Neural progenitor cell (in vitro differentiated cells): ENCODE measurements around the gene VILL. TPM values are rescaled to one million over a fixed set of nuclear protein-coding genes. Genes with fewer than 3 reads are reported as not detected.

Experiments used
- DNase-seq: peaks from one replicate; pipeline ENCODE4 v3.0.0-alpha.2; 2016; ENCODE audit warnings: low spot score
- H2AFZ ChIP-seq: fragments of 200-600 bp; sonication (generic); replicated peaks from 2 replicates; pipeline ENCODE4 v1.6.1; 2016; ENCODE audit warnings: antibody characterized with exemption
- H3F3A ChIP-seq: fragments of 200-600 bp; sonication (generic); 2 replicates; pipeline ENCODE4 v1.6.1; 2016; ENCODE audit warnings: antibody characterized with exemption, low read depth
- H3K27ac ChIP-seq: fragments of 200-600 bp; sonication (generic); 2 replicates; pipeline ENCODE4 v1.5.1; 2016; ENCODE audit warnings: mild to moderate bottlenecking
- H3K27me3 ChIP-seq: fragments of 200-600 bp; sonication (generic); 2 replicates; pipeline ENCODE4 v1.6.1; 2016; ENCODE audit warnings: mild to moderate bottlenecking, moderate library complexity
- H3K36me3 ChIP-seq: fragments of 200-600 bp; sonication (generic); 2 replicates; pipeline ENCODE4 v1.5.1; 2016
- H3K4me1 ChIP-seq: fragments of 200-600 bp; sonication (generic); 2 replicates; pipeline ENCODE4 v1.6.1; 2016; ENCODE audit warnings: mixed run types
- H3K4me2 ChIP-seq: fragments of 200-600 bp; sonication (generic); 2 replicates; pipeline ENCODE4 v1.6.1; 2016
- H3K4me3 ChIP-seq: fragments of 200-600 bp; sonication (generic); 2 replicates; pipeline ENCODE4 v1.5.1; 2016
- H3K79me2 ChIP-seq: fragments of 200-600 bp; sonication (generic); 2 replicates; pipeline ENCODE4 v1.6.1; 2016; ENCODE audit warnings: low read depth
- H3K9ac ChIP-seq: fragments of 200-600 bp; sonication (generic); 2 replicates; pipeline ENCODE4 v1.6.1; 2016
- H3K9me3 ChIP-seq: fragments of 200-600 bp; sonication (generic); 2 replicates; pipeline ENCODE4 v1.5.1; 2016; ENCODE audit warnings: low read depth
- H4K20me1 ChIP-seq: fragments of 200-600 bp; sonication (generic); 2 replicates; pipeline ENCODE4 v1.6.1; 2016; ENCODE audit warnings: low read depth
- H3K27ac Mint-ChIP-seq: 3 replicates; pipeline ENCODE4 v1.8.0; 2021; ENCODE audit warnings: mixed read lengths
- H3K27me3 Mint-ChIP-seq: 2 replicates; pipeline ENCODE4 v1.8.0; 2022; ENCODE audit warnings: low read depth, mild to moderate bottlenecking, inconsistent platforms, moderate library complexity, mixed read lengths; ENCODE audit not compliant: insufficient read depth
- H3K36me3 Mint-ChIP-seq: 3 replicates; pipeline ENCODE4 v1.8.0; 2021; ENCODE audit warnings: mixed read lengths
- H3K4me1 Mint-ChIP-seq: 3 replicates; pipeline ENCODE4 v1.8.0; 2021; ENCODE audit warnings: mixed read lengths
- H3K4me3 Mint-ChIP-seq: 3 replicates; pipeline ENCODE4 v1.8.0; 2021; ENCODE audit warnings: mild to moderate bottlenecking, moderate library complexity, mixed read lengths
- H3K9me3 Mint-ChIP-seq: 3 replicates; pipeline ENCODE4 v1.8.0; 2020; ENCODE audit warnings: mixed read lengths
- EZH2 ChIP-seq: fragments of 200-600 bp; sonication (generic); IDR thresholded peaks from 2 replicates; pipeline ENCODE4 v1.6.1; 2017; ENCODE audit warnings: antibody characterized with exemption, mild to moderate bottlenecking, moderate library complexity
- EZH2phosphoT487 ChIP-seq: fragments of 200-600 bp; sonication (generic); IDR thresholded peaks from 2 replicates; pipeline ENCODE4 v1.6.1; 2017; ENCODE audit warnings: antibody characterized with exemption
- total RNA-seq: library from RNA; depleted of rRNA; stranded (reverse); fragments of >200 nt; gene quantifications from 2 replicates; pipeline ENCODE4 v1.2.3, GENCODE V29; 2015; ENCODE audit warnings: low replicate concordance
- TF ChIP-seq, protein P1 (sequence below): fragments of 200-600 bp; sonication (generic); IDR thresholded peaks from 2 replicates; pipeline ENCODE4 v1.5.1; 2017; ENCODE audit warnings: antibody characterized with exemption, mild to moderate bottlenecking

Gene VILL
- total RNA-seq, 1 donor from 2014 or later: 4.9 TPM

DNA sequence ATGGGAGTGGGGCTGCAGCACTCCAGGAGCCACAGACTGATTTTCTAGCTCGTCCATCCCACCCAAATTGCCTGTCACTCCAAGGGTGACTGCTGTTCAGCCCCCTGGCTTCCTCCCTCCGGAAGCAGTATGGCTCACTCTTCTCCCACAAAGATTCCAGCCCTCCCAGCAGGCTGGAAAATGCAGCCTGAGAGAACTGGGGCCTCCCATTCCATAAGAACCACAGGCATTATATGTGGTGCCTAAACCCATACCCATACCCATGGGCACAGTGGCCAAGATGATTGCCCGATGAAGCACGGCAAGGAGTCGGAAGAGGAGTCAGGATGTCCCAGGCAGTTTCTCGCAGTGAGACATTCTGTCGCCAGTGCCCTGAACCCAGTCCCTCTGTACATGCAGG is 6.0 kb upstream of the VILL start:
- TF ChIP-seq, protein P1, sequence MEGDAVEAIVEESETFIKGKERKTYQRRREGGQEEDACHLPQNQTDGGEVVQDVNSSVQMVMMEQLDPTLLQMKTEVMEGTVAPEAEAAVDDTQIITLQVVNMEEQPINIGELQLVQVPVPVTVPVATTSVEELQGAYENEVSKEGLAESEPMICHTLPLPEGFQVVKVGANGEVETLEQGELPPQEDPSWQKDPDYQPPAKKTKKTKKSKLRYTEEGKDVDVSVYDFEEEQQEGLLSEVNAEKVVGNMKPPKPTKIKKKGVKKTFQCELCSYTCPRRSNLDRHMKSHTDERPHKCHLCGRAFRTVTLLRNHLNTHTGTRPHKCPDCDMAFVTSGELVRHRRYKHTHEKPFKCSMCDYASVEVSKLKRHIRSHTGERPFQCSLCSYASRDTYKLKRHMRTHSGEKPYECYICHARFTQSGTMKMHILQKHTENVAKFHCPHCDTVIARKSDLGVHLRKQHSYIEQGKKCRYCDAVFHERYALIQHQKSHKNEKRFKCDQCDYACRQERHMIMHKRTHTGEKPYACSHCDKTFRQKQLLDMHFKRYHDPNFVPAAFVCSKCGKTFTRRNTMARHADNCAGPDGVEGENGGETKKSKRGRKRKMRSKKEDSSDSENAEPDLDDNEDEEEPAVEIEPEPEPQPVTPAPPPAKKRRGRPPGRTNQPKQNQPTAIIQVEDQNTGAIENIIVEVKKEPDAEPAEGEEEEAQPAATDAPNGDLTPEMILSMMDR: no peak
- TF ChIP-seq EZH2phosphoT487 (no peak), EZH2 (no peak)
- no peak overlapping the region for H3K27ac Mint-ChIP-seq
- no peak for DNase-seq

DNA sequence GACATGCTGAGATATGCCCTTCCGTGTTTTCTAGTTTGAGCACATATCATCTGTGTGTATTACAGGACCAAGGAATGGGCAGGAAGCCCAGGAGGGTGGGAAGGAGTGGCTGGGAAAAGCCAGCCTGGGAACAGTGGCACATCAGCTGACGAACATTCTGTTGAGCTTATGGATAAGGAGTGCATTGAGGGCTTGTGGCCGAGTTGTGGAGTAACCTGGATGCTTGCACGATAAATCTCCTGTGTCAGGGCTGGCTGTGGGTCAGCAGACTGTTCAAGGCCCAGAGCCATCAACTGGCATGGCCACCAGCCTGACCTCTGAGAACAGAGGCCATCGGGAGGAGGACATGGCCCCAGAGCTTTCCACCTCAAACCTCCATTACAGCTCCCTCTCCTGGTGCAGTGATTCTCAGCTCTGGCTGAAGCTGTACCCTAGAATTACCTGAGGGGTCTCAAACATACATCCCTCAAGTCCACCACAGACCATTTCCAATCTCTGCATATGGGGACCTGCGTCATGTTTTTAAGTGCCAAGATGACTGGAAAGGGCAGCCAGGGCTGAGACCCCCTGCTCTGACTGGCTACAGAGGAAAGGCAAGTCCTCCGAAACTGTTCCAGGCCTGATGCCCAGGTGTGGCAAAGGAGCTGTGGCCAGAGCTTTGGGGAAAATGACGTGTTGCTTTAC is 4.8 kb upstream of the VILL start:
- Histone ChIP-seq H3F3A (no peaks in the 10 kb centered on the region), H3K9me3 (no peaks in the 10 kb centered on the region), H3K4me2 (no peak overlapping the region), H3K27ac (no peak overlapping the region), H4K20me1 (no peaks in the 10 kb centered on the region), H3K9ac (no peak overlapping the region), H3K79me2 (no peaks in the 10 kb centered on the region), H2AFZ (no peak overlapping the region), H3K4me1 (no peaks in the 10 kb centered on the region), H3K27me3 (no peaks in the 10 kb centered on the region), H3K4me3 (no peak overlapping the region), H3K36me3 (no peaks in the 10 kb centered on the region)
- no peak for DNase-seq
- peaks cover 9% of the 10 kb centered on the region for H3K36me3 Mint-ChIP-seq
- H3K27ac Mint-ChIP-seq: peak overlapping the region; percentile 50
- peaks cover 6% of the 10 kb centered on the region for H3K27me3 Mint-ChIP-seq
- TF ChIP-seq EZH2phosphoT487: no peak
- TF ChIP-seq, protein P1: peak; percentile 24
- no peaks in the 10 kb centered on the region for H3K9me3 Mint-ChIP-seq
- H3K4me1 Mint-ChIP-seq: peaks cover 5% of the 10 kb centered on the region
- H3K4me3 Mint-ChIP-seq: no peak overlapping the region

More for the DNA sequence above, 6.0 kb upstream of the VILL start:
- H3K36me3 ChIP-seq: no peaks in the 10 kb centered on the region
- H2AFZ ChIP-seq: no peak overlapping the region
- no peaks in the 10 kb centered on the region for H3K4me1 ChIP-seq
- H3K9ac ChIP-seq: no peak overlapping the region
- no peaks in the 10 kb centered on the region for H3K79me2 ChIP-seq
- H3K9me3 Mint-ChIP-seq: no peaks in the 10 kb centered on the region
- no peaks in the 10 kb centered on the region for H4K20me1 ChIP-seq
- no peak overlapping the region for H3K4me2 ChIP-seq
- no peak overlapping the region for H3K27ac ChIP-seq
- peaks cover 5% of the 10 kb centered on the region for H3K27me3 Mint-ChIP-seq
- no peak overlapping the region for H3K4me3 ChIP-seq
- no peaks in the 10 kb centered on the region for H3K27me3 ChIP-seq
- H3K9me3 ChIP-seq: no peaks in the 10 kb centered on the region
- peaks cover 15% of the 10 kb centered on the region for H3K36me3 Mint-ChIP-seq
- peaks cover 5% of the 10 kb centered on the region for H3K4me1 Mint-ChIP-seq
- no peaks in the 10 kb centered on the region for H3F3A ChIP-seq
- H3K4me3 Mint-ChIP-seq: no peak overlapping the region

DNA sequence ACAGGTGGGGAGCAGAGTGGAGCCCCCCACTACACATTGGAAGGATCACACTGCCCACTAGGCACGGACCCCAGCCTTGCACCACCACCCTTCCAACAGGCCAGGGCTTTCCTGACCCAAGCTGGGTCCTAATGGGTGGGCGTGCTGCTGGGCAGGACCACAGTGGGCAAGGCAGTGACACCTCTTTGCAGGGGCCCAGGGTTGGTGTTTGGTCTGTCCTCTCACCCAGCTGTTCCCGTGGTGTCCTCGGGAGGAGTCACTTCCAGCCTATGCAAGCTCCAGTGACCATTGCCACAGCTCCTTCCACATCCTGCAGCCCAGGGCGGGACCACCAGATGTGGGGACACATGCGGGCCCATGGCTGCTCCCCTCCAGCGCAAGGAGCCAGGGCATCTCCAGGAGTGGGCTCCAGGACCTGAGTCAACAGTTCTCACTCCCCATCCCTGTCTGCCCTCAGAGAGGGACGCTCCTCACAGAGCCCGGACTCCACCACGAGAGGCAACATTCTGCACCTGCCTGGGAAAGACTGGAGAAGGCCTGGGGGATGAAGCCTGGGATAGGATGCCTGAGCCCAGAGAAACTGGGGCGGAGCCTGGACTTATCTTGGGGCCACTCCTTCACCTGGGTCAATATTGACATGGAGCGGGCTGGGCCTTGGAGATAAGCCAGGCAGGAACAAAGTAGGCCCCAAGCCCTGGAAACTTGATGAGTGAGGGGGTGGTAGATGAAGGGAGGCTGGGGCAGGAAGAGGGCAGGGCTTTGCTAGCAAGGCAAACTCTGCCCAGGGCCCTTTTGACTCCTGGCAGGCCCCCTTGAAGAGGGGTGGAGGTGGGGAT is 3.9 kb upstream of the VILL start:
- Histone ChIP-seq H3K9me3 (no peaks in the 10 kb centered on the region), H3K4me3 (no peak overlapping the region), H3K9ac (no peak overlapping the region), H3K27me3 (no peaks in the 10 kb centered on the region), H3K4me2 (no peak overlapping the region), H2AFZ (no peak overlapping the region), H4K20me1 (no peaks in the 10 kb centered on the region), H3F3A (no peaks in the 10 kb centered on the region), H3K4me1 (no peaks in the 10 kb centered on the region), H3K36me3 (no peaks in the 10 kb centered on the region), H3K79me2 (no peaks in the 10 kb centered on the region), H3K27ac (no peak overlapping the region)
- Mint-ChIP-seq H3K4me3 (no peak overlapping the region), H3K36me3 (peaks cover 8% of the 10 kb centered on the region), H3K4me1 (peaks cover 5% of the 10 kb centered on the region), H3K9me3 (no peaks in the 10 kb centered on the region), H3K27ac (no peak overlapping the region), H3K27me3 (peaks cover 5% of the 10 kb centered on the region)
- no peak for DNase-seq
- TF ChIP-seq EZH2 (no peak), EZH2phosphoT487 (no peak)
- TF ChIP-seq, protein P1: no peak
